H1 (cell line): ENCODE results near the gene PCDHB15. TPM values are rescaled to one million over a fixed set of nuclear protein-coding genes. Genes with fewer than 3 reads are reported as not detected.

Experiments
- CTCF ChIA-PET: fragments of 300-600 bp; sonication (Branson Sonifier 250); formaldehyde crosslinking; loops from one replicate; lab custom pipeline; 2021; ENCODE audit not compliant: partially characterized antibody; lab: Charles Lee
- POLR2A ChIA-PET: fragments of 300-600 bp; sonication (Branson Sonifier 250); formaldehyde crosslinking; loops from one replicate; lab custom pipeline; 2021; ENCODE audit warnings: inconsistent platforms; ENCODE audit not compliant: partially characterized antibody; lab: Charles Lee
- DNase-seq, 2 experiments: peaks; one replicate each; pipeline versions ENCODE4 v3.0.0 to v3.0.0-alpha.2; 2010 to 2022; ENCODE audit warnings: low spot score in 2 of 2, low read depth in 1 of 2, mixed read lengths in 1 of 2
- FAIRE-seq: peaks from 2 replicates; lab custom pipeline; 2011; peaks lifted over from hg19 to GRCh38; lab: Jason Lieb, UNC
- H2AFZ ChIP-seq: 2 replicates; pipeline ENCODE4 v1.8.1; 2012; ENCODE audit warnings: low read length, inconsistent platforms
- H2AK5ac ChIP-seq: 2 replicates; pipeline ENCODE4 v1.6.1; 2013; ENCODE audit warnings: low read depth, low read length
- H2BK120ac ChIP-seq: replicated peaks from 2 replicates; pipeline ENCODE3; 2013; ENCODE audit warnings: low read depth, low read length, inconsistent platforms
- H2BK12ac ChIP-seq: 2 replicates; pipeline ENCODE4 v1.6.1; 2013; ENCODE audit warnings: low read depth, low read length
- H2BK15ac ChIP-seq: 2 replicates; pipeline ENCODE4 v1.6.1; 2013; ENCODE audit warnings: low read length
- H2BK20ac ChIP-seq: 2 replicates; pipeline ENCODE4 v1.6.1; 2013; ENCODE audit warnings: low read length
- H2BK5ac ChIP-seq: 2 replicates; pipeline ENCODE4 v1.6.1; 2013; ENCODE audit warnings: low read depth, low read length
- H3K14ac ChIP-seq: 2 replicates; pipeline ENCODE4 v1.6.1; 2013; ENCODE audit warnings: inconsistent platforms; ENCODE audit not compliant: insufficient read length
- H3K18ac ChIP-seq: 2 replicates; pipeline ENCODE4 v1.6.1; 2013; ENCODE audit warnings: low read length; ENCODE audit errors: extremely low read depth
- H3K23ac ChIP-seq: 2 replicates; pipeline ENCODE4 v1.6.1; 2013; ENCODE audit warnings: inconsistent platforms; ENCODE audit not compliant: insufficient read length
- H3K23me2 ChIP-seq: 2 replicates; pipeline ENCODE4 v1.6.1; 2013; ENCODE audit warnings: low read depth, low read length
- H3K27ac ChIP-seq: 2 replicates; pipeline ENCODE4 v1.6.1; 2011; ENCODE audit warnings: low read depth, low read length, inconsistent platforms
- H3K27me3 ChIP-seq, 4 experiments: replicated peaks in 1 of 4; 1 replicate in 1 of 4; 2 replicates in 3 of 4; pipeline versions ENCODE4 v1.6.1 to v1.8.1; 2011 to 2013; ENCODE audit warnings: low read length in 3 of 4, mild to moderate bottlenecking in 3 of 4, inconsistent platforms in 2 of 4, mixed read lengths in 2 of 4, moderate library complexity in 1 of 4; ENCODE audit not compliant: control insufficient read depth in 3 of 4, insufficient read depth in 3 of 4; ENCODE audit errors: extremely low read depth in 1 of 4
- H3K36me3 ChIP-seq, 4 experiments: 2 replicates each; pipeline versions ENCODE4 v1.6.1 to v1.8.1; 2011 to 2013; ENCODE audit warnings: mild to moderate bottlenecking in 4 of 4, low read length in 3 of 4, moderate library complexity in 2 of 4, control low read depth in 1 of 4, inconsistent platforms in 1 of 4; ENCODE audit not compliant: insufficient read depth in 4 of 4, control insufficient read depth in 2 of 4
- H3K4ac ChIP-seq: replicated peaks from 2 replicates; pipeline ENCODE3; 2013; ENCODE audit warnings: low read length, low read depth, mixed read lengths, inconsistent platforms; ENCODE audit not compliant: insufficient read length
- H3K4me1 ChIP-seq, 4 experiments: replicated peaks in 1 of 4; 1 replicate in 1 of 4; 2 replicates in 3 of 4; pipeline versions ENCODE4 v1.6.1 to v1.8.1; 2011 to 2013; ENCODE audit warnings: low read length in 3 of 4, inconsistent platforms in 2 of 4, mixed read lengths in 1 of 4; ENCODE audit not compliant: insufficient read depth in 4 of 4, control insufficient read depth in 3 of 4
- H3K4me2 ChIP-seq, 2 experiments: 2 replicates each; pipeline versions ENCODE4 v1.6.1 to v1.8.1; 2011 to 2013; ENCODE audit warnings: low read depth in 2 of 2, low read length in 2 of 2, control low read depth in 1 of 2, inconsistent platforms in 1 of 2, mild to moderate bottlenecking in 1 of 2; ENCODE audit not compliant: insufficient read depth in 1 of 2
- H3K4me3 ChIP-seq, 4 experiments: fragments of 200-600, 300-600 bp in 1 of 4; sonication (generic), shearing (Covaris generic), sonication (Bioruptor Twin) in 1 of 4; 2 replicates each; pipeline versions ENCODE4 v1.5.1 to v1.8.1; 2011 to 2016; ENCODE audit warnings: low read length in 4 of 4, low read depth in 3 of 4, control low read depth in 2 of 4, inconsistent platforms in 2 of 4, mild to moderate bottlenecking in 2 of 4, mixed read lengths in 1 of 4, moderate library complexity in 1 of 4; ENCODE audit not compliant: insufficient read depth in 2 of 4; ENCODE audit errors: extremely low read depth in 1 of 4
- H3K56ac ChIP-seq: replicated peaks from 2 replicates; pipeline ENCODE3; 2013; ENCODE audit warnings: low read depth, mild to moderate bottlenecking, mixed read lengths, low read length, inconsistent platforms; ENCODE audit not compliant: insufficient read length
- H3K79me1 ChIP-seq: 2 replicates; pipeline ENCODE4 v1.6.1; 2013; ENCODE audit warnings: low read depth, low read length, control low read depth
- H3K79me2 ChIP-seq, 2 experiments: 2 replicates each; pipeline versions ENCODE4 v1.6.1 to v1.8.1; 2012 to 2013; ENCODE audit warnings: low read length in 2 of 2, mild to moderate bottlenecking in 2 of 2, inconsistent platforms in 1 of 2; ENCODE audit not compliant: insufficient read depth in 2 of 2, control insufficient read depth in 1 of 2
- H3K9ac ChIP-seq, 4 experiments: replicated peaks in 1 of 4; 1 replicate in 1 of 4; 2 replicates in 3 of 4; pipeline versions ENCODE4 v1.6.1 to v1.8.1; 2011 to 2013; ENCODE audit warnings: low read depth in 3 of 4, low read length in 3 of 4, control low read depth in 2 of 4, mild to moderate bottlenecking in 2 of 4, moderate library complexity in 2 of 4, inconsistent platforms in 1 of 4; ENCODE audit errors: extremely low read depth in 1 of 4
- H3K9me3 ChIP-seq, 2 experiments: 2 replicates each; pipeline versions ENCODE4 v1.6.1 to v1.8.1; 2012 to 2013; ENCODE audit warnings: mild to moderate bottlenecking in 2 of 2, moderate library complexity in 2 of 2, control low read depth in 1 of 2, inconsistent platforms in 1 of 2, low read depth in 1 of 2, low read length in 1 of 2, mixed read lengths in 1 of 2; ENCODE audit not compliant: insufficient read depth in 2 of 2
- H4K20me1 ChIP-seq, 2 experiments: replicated peaks in 1 of 2; 2 replicates each; pipeline versions ENCODE3 to v1.8.1; 2011 to 2013; ENCODE audit warnings: inconsistent platforms in 2 of 2, low read length in 2 of 2, mild to moderate bottlenecking in 1 of 2; ENCODE audit not compliant: insufficient read depth in 2 of 2, control insufficient read depth in 1 of 2
- H4K5ac ChIP-seq: 2 replicates; pipeline ENCODE4 v1.6.1; 2013; ENCODE audit warnings: low read length, low read depth, mixed read lengths, inconsistent platforms; ENCODE audit not compliant: insufficient read length
- H4K8ac ChIP-seq: 2 replicates; pipeline ENCODE4 v1.8.0; 2013; ENCODE audit warnings: mild to moderate bottlenecking, moderate library complexity, low read length, inconsistent platforms; ENCODE audit not compliant: insufficient read depth; ENCODE audit errors: extremely low read depth
- H4K91ac ChIP-seq: replicated peaks from 2 replicates; pipeline ENCODE3; 2013; ENCODE audit warnings: low read length, mixed read lengths, inconsistent platforms; ENCODE audit not compliant: insufficient read length
- ASH2L ChIP-seq: fragments of 200-600, 300-600 bp; sonication (generic); IDR thresholded peaks from one replicate; pipeline ENCODE4 v1.7.1; 2017; ENCODE audit warnings: low read length
- KDM5A ChIP-seq: fragments of 200-600 bp; IDR thresholded peaks from 2 replicates; pipeline ENCODE4 v1.7.1; 2012; ENCODE audit warnings: mild to moderate bottlenecking, low read length, inconsistent platforms, mixed read lengths
- MAX ChIP-seq: IDR thresholded peaks from 2 replicates; pipeline ENCODE4 v1.6.1; 2012; ENCODE audit warnings: inconsistent platforms
- SP1 ChIP-seq: IDR thresholded peaks from 2 replicates; pipeline ENCODE4 v1.6.1; 2011; ENCODE audit warnings: low read depth, low read length
- WGBS, 2 experiments: shearing (Covaris generic) in 1 of 2; methylation state at CpG; one replicate each; pipeline versions ENCODE4 v1.1.6 to v1.1.7; 2013 to 2015; ENCODE audit warnings: low lambda C conversion rate in 2 of 2, mixed read lengths in 2 of 2, inconsistent platforms in 1 of 2, low coverage in 1 of 2, missing lambda C conversion rate in 1 of 2; ENCODE audit not compliant: insufficient replicate concordance in 2 of 2, insufficient coverage in 1 of 2, insufficient read length in 1 of 2; ENCODE audit errors: extremely low coverage in 1 of 2, missing lambda C conversion rate in 1 of 2; 5-methylcytosine and 5-hydroxymethylcytosine counted together
- polyA plus RNA-seq, 7 experiments: library from polyadenylated mRNA; depleted of rRNA in 3 of 7; stranded (reverse) in 5 of 7; unstranded in 2 of 7; fragments of >200 nt in 5 of 7; fragments of 200-250 nt in 2 of 7; gene quantifications; 1 replicate in 5 of 7; 2 replicates in 1 of 7; 4 replicates in 1 of 7; pipeline versions ENCODE4 v1.2.1 to v1.2.3, GENCODE V29; 2011 to 2013; ENCODE audit warnings: missing spikeins in 2 of 7, mixed read lengths in 2 of 7
- total RNA-seq: library from RNA; stranded (reverse); fragmentation: NEBNext Ultra II Directional; extraction: Animal tissue kit (Norgen Biotek cat#: 25700); gene quantifications from 2 replicates; pipeline ENCODE4 v1.2.1, GENCODE V29; 2021

PCDHB15 gene
- total and polyA plus RNA-seq, 2 of the 8 experiments (the other 6 are each of a cell fraction or from before 2014, with no cell fraction given): 2.8 to 4.0 TPM

DNA sequence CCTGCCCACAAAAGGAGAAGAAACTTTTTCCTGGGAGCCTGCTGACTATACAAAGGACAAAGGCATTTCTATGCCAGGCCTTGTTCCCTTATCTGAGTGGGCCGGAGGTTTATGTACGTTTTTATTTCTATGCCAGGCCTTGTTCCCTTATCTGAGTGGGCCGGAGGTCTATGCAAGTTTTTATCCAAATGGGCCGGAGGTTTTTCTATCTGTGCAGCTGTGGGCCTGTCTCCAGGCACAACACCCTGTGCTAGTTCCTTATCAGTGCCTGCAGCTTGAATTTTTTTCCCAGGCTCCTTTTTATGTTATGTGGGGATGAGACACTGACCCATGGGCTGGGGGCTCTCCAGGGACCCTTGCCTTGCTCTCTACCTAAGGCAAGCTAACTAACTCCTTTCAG lies 53.2 kb downstream of the PCDHB15 start:
- no peak overlapping the region for H2BK12ac ChIP-seq
- H3K9ac ChIP-seq: no peak overlapping the region
- peaks cover under 1 to 16% of the 10 kb centered on the region in 2 experiments; a peak in 3 of 4 replicates for H3K9me3 ChIP-seq
- H4K91ac ChIP-seq: no peak overlapping the region
- no peak overlapping the region for H3K4me3 ChIP-seq
- H3K18ac ChIP-seq: no peak overlapping the region
- H3K56ac ChIP-seq: no peak overlapping the region
- H3K4me2 ChIP-seq: no peak overlapping the region
- no peak overlapping the region for H3K14ac ChIP-seq
- FAIRE-seq (no peak), DNase-seq (no peak)
- ChIA-PET CTCF (interaction anchor here (0.8 to 1.1 kb wide), 4 partner anchors 17 to 266 kb away, joined by 3 to 4 read pairs (median 4); no protein-coding TSS in a partner anchor), POLR2A (no interaction called here)
- no peak overlapping the region for H2BK20ac ChIP-seq
- no peaks in the 10 kb centered on the region for H3K79me2 ChIP-seq
- TF ChIP-seq MAX (no peak), ASH2L (no peak), SP1 (no peak), KDM5A (no peak)
- H4K8ac ChIP-seq: no peak overlapping the region
- no peaks in the 10 kb centered on the region for H3K27me3 ChIP-seq
- H2BK120ac ChIP-seq: no peak overlapping the region
- H2BK15ac ChIP-seq: no peak overlapping the region
- H3K4ac ChIP-seq: no peak overlapping the region
- WGBS, 2 experiments: 93% methylated on average over 4 of the region's 4 CpGs; no CpG with 5 or more reads in 1 of the 2 experiments
- H3K27ac ChIP-seq: no peak overlapping the region
- no peak overlapping the region for H2AFZ ChIP-seq
- H2AK5ac ChIP-seq: no peak overlapping the region
- no peak overlapping the region for H2BK5ac ChIP-seq
- no peaks in the 10 kb centered on the region; the same call in 1 of the 2 replicates for H3K79me1 ChIP-seq
- no peaks in the 10 kb centered on the region for H3K4me1 ChIP-seq
- no peaks in the 10 kb centered on the region for H4K20me1 ChIP-seq
- H3K36me3 ChIP-seq: no peaks in the 10 kb centered on the region
- no peaks in the 10 kb centered on the region for H3K23me2 ChIP-seq
- H4K5ac ChIP-seq: no peak overlapping the region
- no peak overlapping the region for H3K23ac ChIP-seq

Other genes with a start within 250 kb of the PCDHB15 start
Only the 30 nearest of the 39 such genes appear.
- 25.6 and 28.8 TPM in 2 replicates for gene PCDHB2, start 150.8 kb upstream of the PCDHB15 start, total RNA-seq
- 29.2 and 38.0 TPM in 2 replicates for gene PCDHB2, start 150.8 kb upstream of the PCDHB15 start, polyA plus RNA-seq (2011; rRNA removed)
- 3.4 and 4.0 TPM in 2 replicates for gene PCDHB3, start 144.9 kb upstream of the PCDHB15 start, total RNA-seq
- 1.6 and 1.8 TPM in 2 replicates for gene PCDHB3, start 144.9 kb upstream of the PCDHB15 start, polyA plus RNA-seq (2011; rRNA removed)
- gene PCDHB4, start 123.6 kb upstream of the PCDHB15 start, total RNA-seq: 1.4 and 1.5 TPM in 2 replicates
- gene PCDHB4, start 123.6 kb upstream of the PCDHB15 start, polyA plus RNA-seq (2011; rRNA removed): 1.3 and 2.0 TPM in 2 replicates
- 2.4 and 2.8 TPM in 2 replicates for gene PCDHB5, start 110.2 kb upstream of the PCDHB15 start, total RNA-seq
- gene PCDHB5, start 110.2 kb upstream of the PCDHB15 start, polyA plus RNA-seq (2011; rRNA removed): 8.2 and 12.5 TPM in 2 replicates
- 0.17 and 0.28 TPM in 2 replicates for gene PCDHB6, start 95.3 kb upstream of the PCDHB15 start, total RNA-seq
- gene PCDHB6, start 95.3 kb upstream of the PCDHB15 start, polyA plus RNA-seq (2011; rRNA removed): 0.29 and 0.39 TPM in 2 replicates
- 0.19 and 0.25 TPM in 2 replicates for gene PCDHB7, start 72.8 kb upstream of the PCDHB15 start, total RNA-seq
- 0.17 and 0.24 TPM in 2 replicates for gene PCDHB7, start 72.8 kb upstream of the PCDHB15 start, polyA plus RNA-seq (2011; rRNA removed)
- gene PCDHB8, start 67.6 kb upstream of the PCDHB15 start, total RNA-seq: 0.92 and 1.1 TPM in 2 replicates
- gene PCDHB8, start 67.6 kb upstream of the PCDHB15 start, polyA plus RNA-seq (2011; rRNA removed): 0.24 and 0.30 TPM in 2 replicates
- 5.2 and 5.9 TPM in 2 replicates for gene PCDHB16, start 63.0 kb upstream of the PCDHB15 start, total RNA-seq
- 1.7 and 2.2 TPM in 2 replicates for gene PCDHB16, start 63.0 kb upstream of the PCDHB15 start, polyA plus RNA-seq (2011; rRNA removed)
- 1.6 and 3.8 TPM in 2 replicates for gene PCDHB9, start 58.2 kb upstream of the PCDHB15 start, total RNA-seq
- gene PCDHB9, start 58.2 kb upstream of the PCDHB15 start, polyA plus RNA-seq (2011; rRNA removed): 0.68 and 0.88 TPM in 2 replicates
- 1.8 and 1.9 TPM in 2 replicates for gene PCDHB10, start 53.0 kb upstream of the PCDHB15 start, total RNA-seq
- gene PCDHB10, start 53.0 kb upstream of the PCDHB15 start, polyA plus RNA-seq (2011; rRNA removed): 1.3 and 1.5 TPM in 2 replicates
- gene PCDHB11, start 45.8 kb upstream of the PCDHB15 start, total RNA-seq: 0.86 and 1.4 TPM in 2 replicates
- gene PCDHB11, start 45.8 kb upstream of the PCDHB15 start, polyA plus RNA-seq (2011; rRNA removed): 0.50 and 0.63 TPM in 2 replicates
- gene PCDHB12, start 36.7 kb upstream of the PCDHB15 start, total RNA-seq: 2.0 and 3.0 TPM in 2 replicates
- 1.1 and 1.9 TPM in 2 replicates for gene PCDHB12, start 36.7 kb upstream of the PCDHB15 start, polyA plus RNA-seq (2011; rRNA removed)
- gene PCDHB13, start 31.5 kb upstream of the PCDHB15 start, total RNA-seq: 1.1 and 1.4 TPM in 2 replicates
- 1.1 and 1.5 TPM in 2 replicates for gene PCDHB13, start 31.5 kb upstream of the PCDHB15 start, polyA plus RNA-seq (2011; rRNA removed)
- gene PCDHB14, start 22.1 kb upstream of the PCDHB15 start, total RNA-seq: 2.7 and 2.9 TPM in 2 replicates
- gene PCDHB14, start 22.1 kb upstream of the PCDHB15 start, polyA plus RNA-seq (2011; rRNA removed): 2.5 and 2.7 TPM in 2 replicates
- gene SLC25A2, start 58.7 kb downstream of the PCDHB15 start, total RNA-seq: not detected in 2 replicates
- 0.05 TPM in 1 of 2 replicates, not detected in the other for gene SLC25A2, start 58.7 kb downstream of the PCDHB15 start, polyA plus RNA-seq (2011; rRNA removed)
- gene TAF7, start 75.4 kb downstream of the PCDHB15 start, total RNA-seq: 99.4 and 101 TPM in 2 replicates
- gene TAF7, start 75.4 kb downstream of the PCDHB15 start, polyA plus RNA-seq (2011; rRNA removed): 23.6 and 29.8 TPM in 2 replicates
- gene PCDHGA1, start 85.1 kb downstream of the PCDHB15 start, total RNA-seq: 0.84 and 0.89 TPM in 2 replicates
- gene PCDHGA1, start 85.1 kb downstream of the PCDHB15 start, polyA plus RNA-seq (2011; rRNA removed): 0.57 and 1.1 TPM in 2 replicates
- gene PCDHGA2, start 93.4 kb downstream of the PCDHB15 start, total RNA-seq: 0.31 and 0.32 TPM in 2 replicates
- gene PCDHGA2, start 93.4 kb downstream of the PCDHB15 start, polyA plus RNA-seq (2011; rRNA removed): 0.39 and 0.61 TPM in 2 replicates
- 0.25 and 0.39 TPM in 2 replicates for gene PCDHGA3, start 98.4 kb downstream of the PCDHB15 start, total RNA-seq
- 0.15 and 0.30 TPM in 2 replicates for gene PCDHGA3, start 98.4 kb downstream of the PCDHB15 start, polyA plus RNA-seq (2011; rRNA removed)
- gene PCDHGB1, start 104.7 kb downstream of the PCDHB15 start, total RNA-seq: 2.8 and 3.9 TPM in 2 replicates
- 1.3 and 2.0 TPM in 2 replicates for gene PCDHGB1, start 104.7 kb downstream of the PCDHB15 start, polyA plus RNA-seq (2011; rRNA removed)
- 1.9 and 2.5 TPM in 2 replicates for gene PCDHGA4, start 109.6 kb downstream of the PCDHB15 start, total RNA-seq
- gene PCDHGA4, start 109.6 kb downstream of the PCDHB15 start, polyA plus RNA-seq (2011; rRNA removed): 1.4 and 1.7 TPM in 2 replicates
- gene PCDHGB2, start 114.6 kb downstream of the PCDHB15 start, total RNA-seq: 2.8 and 2.9 TPM in 2 replicates
- 1.9 TPM in 2 replicates for gene PCDHGB2, start 114.6 kb downstream of the PCDHB15 start, polyA plus RNA-seq (2011; rRNA removed)
- gene PCDHGA5, start 118.8 kb downstream of the PCDHB15 start, total RNA-seq: 1.0 and 1.3 TPM in 2 replicates
- 1.1 TPM in 2 replicates for gene PCDHGA5, start 118.8 kb downstream of the PCDHB15 start, polyA plus RNA-seq (2011; rRNA removed)
- 1.3 and 1.6 TPM in 2 replicates for gene PCDHGB3, start 124.8 kb downstream of the PCDHB15 start, total RNA-seq
- gene PCDHGB3, start 124.8 kb downstream of the PCDHB15 start, polyA plus RNA-seq (2011; rRNA removed): 1.9 and 2.0 TPM in 2 replicates
- 1.3 and 1.4 TPM in 2 replicates for gene PCDHGA6, start 128.5 kb downstream of the PCDHB15 start, total RNA-seq
- gene PCDHGA6, start 128.5 kb downstream of the PCDHB15 start, polyA plus RNA-seq (2011; rRNA removed): 2.0 TPM in 2 replicates
- gene PCDHGA7, start 137.3 kb downstream of the PCDHB15 start, total RNA-seq: 0.73 and 1.1 TPM in 2 replicates
- gene PCDHGA7, start 137.3 kb downstream of the PCDHB15 start, polyA plus RNA-seq (2011; rRNA removed): 0.39 and 0.55 TPM in 2 replicates
- 7.8 and 9.1 TPM in 2 replicates for gene PCDHGB4, start 142.3 kb downstream of the PCDHB15 start, total RNA-seq
- 8.0 and 9.7 TPM in 2 replicates for gene PCDHGB4, start 142.3 kb downstream of the PCDHB15 start, polyA plus RNA-seq (2011; rRNA removed)
- 1.4 and 1.7 TPM in 2 replicates for gene PCDHGA8, start 147.2 kb downstream of the PCDHB15 start, total RNA-seq
- 0.79 and 1.2 TPM in 2 replicates for gene PCDHGA8, start 147.2 kb downstream of the PCDHB15 start, polyA plus RNA-seq (2011; rRNA removed)
- 1.9 and 2.6 TPM in 2 replicates for gene PCDHGB5, start 152.6 kb downstream of the PCDHB15 start, total RNA-seq
- gene PCDHGB5, start 152.6 kb downstream of the PCDHB15 start, polyA plus RNA-seq (2011; rRNA removed): 1.1 and 1.7 TPM in 2 replicates
- 1.1 and 1.2 TPM in 2 replicates for gene PCDHGA9, start 157.4 kb downstream of the PCDHB15 start, total RNA-seq
- 0.61 and 0.79 TPM in 2 replicates for gene PCDHGA9, start 157.4 kb downstream of the PCDHB15 start, polyA plus RNA-seq (2011; rRNA removed)